ENCODE data around the gene OR2C3.
"Not testable (repeated sequence)": the region's sequence is repeated elsewhere in the genome, so short reads cannot be mapped to it uniquely, and the experiment has no call there.

OR2C3 gene

GRCh38 chr1:247517795-247518612, 18.2 kb downstream of the OR2C3 start:
- DNase-seq (ENCODE audit: low read depth): no peak

- no peak for DNase-seq (ENCODE audit: low read depth)
Observed at GRCh38 chr1:247506831-247507230, 29.4 kb downstream of the OR2C3 start.

- DNase-seq (ENCODE audit: low read depth): no peak
Observed at GRCh38 chr1:247500865-247501264, 35.4 kb downstream of the OR2C3 start.

- DNase-seq (ENCODE audit: low read depth): peak; percentile 1
Observed at GRCh38 chr1:247496581-247497285, 39.5 kb downstream of the OR2C3 start.

- peak; percentile 5 for DNase-seq (ENCODE audit: low read depth)
Observed at GRCh38 chr1:247494767-247495166, 41.5 kb downstream of the OR2C3 start.

- DNase-seq (ENCODE audit: low read depth): no peak
Observed at GRCh38 chr1:247493106-247493505, 43.1 kb downstream of the OR2C3 start.

GRCh38 chr1:247491328-247491727, 44.9 kb downstream of the OR2C3 start:
- no peak for DNase-seq (ENCODE audit: low read depth)

- DNase-seq (ENCODE audit: low read depth): peak; percentile 60
Observed at GRCh38 chr1:247487057-247487456, 49.2 kb downstream of the OR2C3 start.

- DNase-seq (ENCODE audit: low read depth): peak; percentile 46
Observed at GRCh38 chr1:247482747-247483146, 53.5 kb downstream of the OR2C3 start.

- DNase-seq (ENCODE audit: low read depth): not testable (repeated sequence)
Observed at GRCh38 chr1:247476328-247477058, 59.7 kb downstream of the OR2C3 start.

GRCh38 chr1:247475793-247476192, 60.4 kb downstream of the OR2C3 start:
- no peak for DNase-seq (ENCODE audit: low read depth)
